Fibroblast of skin of back (primary cell): Measurements from ENCODE around the gene ALDH1L1.
A peak's percentile ranks its signal among the peaks of the same experiment; 100 is the strongest.
"Not testable (repeated sequence)": the region's sequence is repeated elsewhere in the genome, so short reads cannot be mapped to it uniquely, and the experiment has no call there.

Experiments
- DNase-seq: peaks from one replicate; pipeline ENCODE4 v3.0.0-alpha.2; 2013

Gene ALDH1L1

GRCh38 chr3:126081618-126082361 is 98.6 kb downstream of the ALDH1L1 start:
- DNase-seq, result peak; percentile 47

DNA sequence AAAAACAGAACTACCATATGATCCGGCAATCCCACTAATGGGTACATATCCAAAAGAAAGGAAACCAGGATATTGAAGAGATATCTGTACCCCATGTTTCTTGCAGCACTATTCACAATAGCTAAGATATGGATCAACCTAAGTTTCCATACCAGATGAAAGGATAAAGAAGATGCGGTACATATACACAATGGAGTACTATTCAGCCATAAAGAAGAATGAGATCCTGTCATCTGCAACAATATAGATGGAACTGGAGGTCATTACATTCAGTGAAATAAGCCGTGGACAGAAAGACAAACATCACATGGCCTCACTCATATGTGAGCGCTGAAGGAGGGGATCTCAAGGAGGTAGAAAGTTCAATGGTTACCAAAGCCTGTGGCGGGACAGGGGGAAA is 99.4 kb downstream of the ALDH1L1 start:
- no peak for DNase-seq

DNA sequence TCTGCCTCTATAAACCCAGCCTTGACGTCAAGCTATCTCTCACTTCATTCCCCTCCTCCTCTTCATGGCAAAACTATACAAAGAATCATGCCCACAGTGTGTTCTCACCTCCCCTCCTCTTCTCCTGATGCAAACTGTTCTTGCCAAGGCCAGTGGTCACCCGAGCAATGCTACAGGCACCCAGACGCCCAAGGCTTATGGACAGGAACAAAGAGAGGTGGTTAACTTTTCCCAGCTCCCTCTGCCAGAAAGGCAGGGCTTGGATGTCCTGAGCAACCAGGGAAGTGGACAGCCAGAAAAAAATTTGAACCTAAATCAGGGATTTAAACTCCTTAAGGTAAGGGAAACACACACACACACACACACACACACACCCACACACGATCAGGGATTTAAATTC is 101.5 kb downstream of the ALDH1L1 start:
- DNase-seq, result no peak

DNA sequence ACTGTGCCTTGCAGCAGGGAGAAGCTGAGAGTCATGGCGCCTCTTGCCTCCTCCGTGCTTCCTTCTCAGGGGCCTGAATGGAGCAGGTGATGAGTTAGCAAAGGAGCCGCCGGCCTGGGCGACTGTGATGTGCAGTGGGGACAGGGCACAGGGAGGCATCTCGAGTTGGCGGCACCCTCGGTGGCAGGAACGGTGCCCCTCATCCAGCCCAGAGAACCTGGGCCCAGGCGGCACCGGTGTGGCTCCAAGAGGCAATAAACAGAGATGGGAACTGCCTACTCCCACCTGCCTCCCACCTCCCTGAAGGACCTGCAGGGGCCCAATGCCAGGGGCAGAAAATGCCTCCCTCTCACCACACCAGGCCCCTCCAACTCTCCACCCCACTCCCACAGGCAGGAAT is 102.6 kb downstream of the ALDH1L1 start:
- DNase-seq, result no peak

GRCh38 chr3:126076140-126076539 is 104.2 kb downstream of the ALDH1L1 start:
- DNase-seq, result no peak

DNA sequence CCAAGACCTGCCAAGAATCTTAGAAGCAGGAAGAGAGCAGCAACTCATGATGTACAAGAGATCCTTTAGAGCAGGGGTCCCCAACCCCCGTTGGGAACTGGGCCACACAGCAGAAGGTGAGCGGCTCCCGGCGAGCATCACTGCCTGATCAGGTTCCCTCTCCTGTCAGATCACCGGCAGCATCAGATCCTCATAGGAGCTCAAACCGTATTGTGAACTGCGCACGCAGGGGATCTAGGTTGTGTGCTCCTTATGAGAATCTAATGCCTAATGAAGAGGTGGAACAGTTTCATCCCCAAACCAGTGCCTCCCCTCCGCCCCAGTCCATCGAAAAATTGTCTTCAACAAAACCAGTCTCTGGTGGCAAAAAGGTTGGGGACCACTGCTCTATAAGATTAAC is 110.2 kb downstream of the ALDH1L1 start:
- no peak for DNase-seq

- DNase-seq, result no peak
Measured at GRCh38 chr3:126067959-126068358, 112.4 kb downstream of the ALDH1L1 start.

DNA sequence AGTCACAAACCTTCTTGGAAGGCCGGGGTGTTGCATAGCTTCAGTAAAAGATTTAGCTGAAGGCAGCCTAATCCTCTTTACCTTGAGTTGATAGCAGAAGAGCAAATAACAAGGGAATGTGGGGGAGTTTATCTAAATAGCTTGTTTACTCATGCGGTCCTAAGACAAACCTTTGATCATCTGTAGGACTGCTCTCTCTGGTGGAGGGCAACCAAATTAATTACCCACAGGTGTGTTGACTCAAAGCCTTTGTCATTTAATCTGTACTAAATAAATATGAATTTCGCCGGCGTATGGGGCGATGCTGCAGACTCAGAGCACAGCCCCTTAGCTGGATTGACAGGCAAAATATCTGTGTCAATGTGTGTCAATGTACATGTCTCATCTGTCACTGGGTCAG is 113.7 kb downstream of the ALDH1L1 start:
- not testable (repeated sequence) for DNase-seq

GRCh38 chr3:126065876-126066275 is 114.5 kb downstream of the ALDH1L1 start:
- DNase-seq, result no peak

DNA sequence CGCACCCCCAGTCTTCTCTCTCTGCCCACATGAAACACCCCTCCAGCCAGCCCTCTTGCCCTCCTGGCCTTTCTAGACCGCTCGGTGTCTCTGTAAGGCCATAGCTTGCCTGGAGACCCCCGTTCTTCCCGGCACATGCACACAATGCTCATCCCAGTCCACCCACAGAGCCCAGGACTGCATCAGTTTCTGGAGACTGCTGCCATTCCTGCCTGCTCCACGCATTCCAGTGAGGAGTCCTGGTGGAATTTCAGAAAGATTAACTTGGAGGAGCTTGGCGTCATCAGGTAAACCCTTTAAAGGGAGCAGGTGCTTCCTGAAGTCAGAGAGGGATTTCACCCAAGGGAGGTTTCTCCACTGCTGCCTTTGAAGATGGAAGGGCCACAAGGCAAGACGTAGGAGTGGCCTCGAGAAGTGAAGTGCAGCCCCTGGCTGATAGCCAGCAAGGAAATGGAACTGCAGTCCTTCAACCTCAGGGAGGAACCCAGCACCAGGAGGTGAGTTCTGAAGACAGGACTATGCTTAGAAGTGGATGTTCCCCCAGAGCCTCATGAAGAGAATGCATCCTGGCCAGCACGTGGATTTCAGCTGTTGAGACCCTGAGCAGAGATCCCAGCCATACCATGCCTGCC is 115.6 kb downstream of the ALDH1L1 start:
- DNase-seq, result no peak

- no peak for DNase-seq
Measured at GRCh38 chr3:126063358-126063965, 116.9 kb downstream of the ALDH1L1 start.

GRCh38 chr3:126061301-126062032 is 118.9 kb downstream of the ALDH1L1 start:
- no peak for DNase-seq

DNA sequence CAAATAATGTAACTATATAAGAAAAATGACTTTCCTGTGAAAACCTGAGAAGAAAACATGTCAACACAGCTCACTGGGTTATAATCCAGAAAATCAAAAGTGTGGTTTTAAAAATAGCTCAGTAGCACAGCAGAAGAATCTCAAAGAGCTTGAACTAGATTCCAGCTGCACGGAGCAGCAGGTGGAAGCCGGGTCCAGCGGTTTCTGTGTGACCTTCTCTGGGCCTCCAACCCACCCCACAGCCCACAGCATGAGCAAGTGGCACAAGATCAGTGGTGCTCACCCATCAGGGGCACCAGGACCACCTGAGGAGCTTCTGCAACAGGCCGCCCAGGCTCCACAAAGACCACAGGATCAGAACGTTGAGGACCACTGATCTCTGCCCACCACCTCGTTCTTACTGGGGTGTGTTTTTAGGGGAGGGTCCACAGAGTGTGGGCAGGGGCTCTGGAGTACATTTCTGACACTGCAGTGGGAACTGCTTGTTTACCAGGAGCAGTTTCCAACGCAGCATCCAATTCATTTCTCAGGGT is 119.7 kb downstream of the ALDH1L1 start:
- no peak for DNase-seq

GRCh38 chr3:126058666-126059065 is 121.7 kb downstream of the ALDH1L1 start:
- no peak for DNase-seq

GRCh38 chr3:126057936-126058335 is 122.5 kb downstream of the ALDH1L1 start:
- DNase-seq, result no peak

DNA sequence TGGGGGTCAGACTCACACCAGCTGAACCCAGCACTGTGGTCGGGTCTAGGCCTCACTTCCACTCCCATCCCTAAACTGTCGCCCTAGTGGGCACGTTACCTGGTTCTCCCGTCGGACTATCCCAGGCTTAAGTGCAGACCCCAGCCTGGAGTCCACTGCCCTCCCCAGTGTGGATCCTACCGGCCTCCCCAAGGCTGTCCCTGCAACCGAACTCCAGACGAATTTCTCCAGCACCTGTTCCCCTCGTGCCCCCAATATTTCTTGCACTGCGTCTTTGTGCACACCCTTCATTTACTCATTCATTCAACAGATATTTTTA is 122.9 kb downstream of the ALDH1L1 start:
- no peak for DNase-seq

DNA sequence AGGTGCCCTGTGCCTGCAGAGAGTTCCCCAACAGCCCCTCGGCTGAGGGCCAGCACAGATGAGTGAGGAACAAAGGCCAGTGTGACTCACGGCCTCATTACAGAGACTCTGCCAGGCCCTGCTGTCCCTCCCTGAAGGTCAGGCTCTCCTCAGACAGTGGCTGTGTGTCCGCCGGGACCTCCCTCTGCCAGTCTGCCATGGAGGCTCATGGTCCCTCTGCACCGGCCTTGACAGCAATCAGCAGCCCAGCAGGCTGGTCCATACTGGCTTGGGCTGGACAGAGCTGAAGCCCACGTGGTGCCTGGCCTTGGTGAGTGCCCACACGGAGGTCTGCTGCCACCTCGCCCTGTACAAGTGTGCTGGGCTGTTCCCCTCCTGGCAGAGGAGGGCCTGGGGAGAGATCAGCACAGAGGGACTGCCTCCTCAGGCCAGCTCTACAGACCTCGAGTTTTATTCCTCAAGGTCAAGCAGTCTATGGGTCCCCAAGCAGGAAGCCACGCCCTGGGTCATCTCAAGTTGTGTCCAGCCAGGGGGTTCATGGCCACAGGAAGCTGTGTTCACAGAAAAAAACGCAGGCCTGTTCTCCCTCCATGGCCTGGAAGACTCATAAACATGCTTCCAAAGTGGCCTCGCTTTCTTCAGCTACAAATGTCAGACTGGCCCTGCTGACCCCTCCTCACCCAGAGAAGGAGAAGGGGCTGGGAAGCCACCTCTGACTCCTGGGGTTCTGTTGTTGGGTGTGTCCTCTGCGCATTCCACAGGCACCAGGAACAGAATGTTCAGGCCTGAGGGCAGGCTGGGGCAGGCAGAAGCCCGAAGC is 123.5 kb downstream of the ALDH1L1 start:
- DNase-seq, result no peak

DNA sequence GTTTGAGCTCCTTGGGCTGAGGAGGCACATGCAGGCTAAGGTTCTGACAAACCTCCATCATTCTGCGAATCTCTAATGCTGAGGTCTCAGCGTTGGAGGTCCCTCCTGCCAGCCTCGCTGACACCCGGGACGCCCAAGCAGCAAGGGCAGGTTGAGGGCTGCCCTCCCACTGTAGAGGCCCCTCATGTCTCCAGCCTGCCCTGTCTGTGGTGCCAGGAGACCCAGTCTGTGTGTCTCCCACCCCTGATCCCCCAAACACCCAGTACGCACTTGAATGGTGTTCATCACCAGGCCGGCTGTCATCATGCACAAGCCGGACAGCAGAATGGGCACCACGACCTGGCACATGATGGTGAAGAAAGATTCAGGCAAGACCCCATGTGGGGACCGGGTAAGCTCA is 124.3 kb downstream of the ALDH1L1 start:
- DNase-seq, result no peak

GRCh38 chr3:126054870-126055269 is 125.5 kb downstream of the ALDH1L1 start:
- DNase-seq, result no peak

GRCh38 chr3:126053949-126054569 is 126.3 kb downstream of the ALDH1L1 start:
- DNase-seq, result no peak
